ENCODE data around the gene PNKD.

DNA sequence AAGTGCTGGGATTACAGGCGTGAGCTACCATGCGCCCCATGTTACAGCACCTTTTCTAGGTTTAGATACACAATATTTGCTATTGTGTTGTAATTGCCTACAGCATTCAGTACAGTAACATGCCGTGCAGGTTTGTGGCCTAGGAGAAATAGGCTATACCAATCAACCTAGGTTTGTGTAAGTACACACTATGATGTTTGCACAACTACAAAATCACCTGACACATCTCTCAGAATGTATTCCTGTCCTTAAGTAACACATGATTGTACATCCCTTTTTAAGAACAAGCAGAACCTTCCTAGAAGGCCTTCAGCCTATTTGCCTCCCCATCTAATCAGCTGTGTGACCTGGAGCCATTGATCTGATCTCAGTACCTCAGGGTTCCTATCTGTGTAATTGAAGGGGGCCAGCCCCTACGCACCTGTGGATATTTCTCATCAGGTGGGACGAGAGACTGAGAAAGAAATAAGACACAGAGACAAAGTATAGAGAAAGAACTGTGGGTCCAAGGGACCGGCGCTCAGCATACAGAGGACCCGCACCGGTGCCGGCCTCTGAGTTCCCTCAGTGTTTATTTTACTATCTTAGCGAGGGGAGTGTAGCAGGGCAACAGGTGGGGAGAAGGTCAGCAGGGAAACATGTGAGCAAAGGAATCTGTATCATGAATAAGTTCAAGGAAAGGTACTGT is 40.7 kb downstream of the PNKD start:
- TF ChIP-seq CTCF (IDR thresholded peaks at IDR 0.05; ENCODE audit: insufficient read depth, low read length, poor library complexity, severe bottlenecking) (no peak), EZH2phosphoT487 (conservative IDR thresholded peaks at IDR 0.05; ENCODE audit: low read length) (no peak)

All from SU-DHL-6 (cell line).